ENCODE measurements around the gene RALGAPA1.

- no peak for TF ChIP-seq EP300 (IDR thresholded peaks at IDR 0.05)
- TF ChIP-seq POLR2A (IDR thresholded peaks at IDR 0.05): no peak
- no peak for TF ChIP-seq POLR2AphosphoS5 (IDR thresholded peaks at IDR 0.05)
- no peak for TF ChIP-seq CTCF (IDR thresholded peaks at IDR 0.05)
Observed at GRCh38 chr14:35849122-35849521, 40.0 kb upstream of the RALGAPA1 start.

Data from stomach (tissue), 4 donors.